Measurements from ENCODE around the gene ABCA2.

ABCA2 gene

DNA sequence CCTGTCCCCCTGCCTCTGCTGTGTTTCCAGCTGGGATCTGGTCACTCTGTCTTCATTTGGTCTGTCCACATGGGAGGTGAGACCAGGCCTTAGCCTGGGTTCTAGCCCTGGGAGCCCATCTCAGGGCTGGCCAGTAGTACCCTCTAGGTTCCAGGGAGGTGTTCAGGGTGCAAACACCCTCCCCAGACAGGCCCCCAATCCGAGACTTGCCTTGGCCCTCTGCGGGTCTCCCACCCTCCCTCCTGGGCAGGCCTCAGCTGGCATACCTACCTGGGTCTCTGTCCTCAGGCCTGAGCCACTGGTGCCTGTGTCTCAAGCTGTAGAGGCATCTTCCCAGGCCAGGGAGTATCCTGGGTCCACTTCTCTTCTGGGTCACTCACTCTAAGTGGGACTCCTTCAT is 43.2 kb upstream of the ABCA2 start:
- Histone ChIP-seq H3K9me3 (ENCODE audit: insufficient read depth, low read depth, low read length) (no peaks in the 10 kb centered on the region), H3K4me2 (ENCODE audit: low read depth, low read length, poor library complexity, severe bottlenecking) (peak overlapping the region; percentile 98), H4K20me1 (ENCODE audit: insufficient read depth, low read length, poor library complexity, severe bottlenecking) (peaks cover 29% of the 10 kb centered on the region), H3K4me3 (ENCODE audit: low read length, poor library complexity, severe bottlenecking) (peak overlapping the region; percentile 87), H3K27me3 (ENCODE audit: insufficient read depth, low read length, poor library complexity, severe bottlenecking) (no peaks in the 10 kb centered on the region), H3K9me2 (replicated peaks; ENCODE audit: low read depth, low read length) (no peaks in the 10 kb centered on the region), H3K79me2 (ENCODE audit: insufficient read depth, low read length) (peaks cover 51% of the 10 kb centered on the region), H2AFZ (ENCODE audit: low read length) (peak overlapping the region; percentile 67; the same call in 1 of the 2 replicates), H3K36me3 (ENCODE audit: insufficient read depth, low read length) (no peaks in the 10 kb centered on the region), H3F3A (ENCODE audit: low read depth) (0 out of 2 replicates have a peak, but pooled peaks cover 3% of the 10 kb centered on the region), H3K4me1 (ENCODE audit: insufficient read depth, low read length, poor library complexity, severe bottlenecking) (peaks cover 24% of the 10 kb centered on the region), H3K9ac (ENCODE audit: low read depth, low read length, poor library complexity, severe bottlenecking) (peak overlapping the region; percentile 93)
- TF ChIP-seq, protein P1, sequence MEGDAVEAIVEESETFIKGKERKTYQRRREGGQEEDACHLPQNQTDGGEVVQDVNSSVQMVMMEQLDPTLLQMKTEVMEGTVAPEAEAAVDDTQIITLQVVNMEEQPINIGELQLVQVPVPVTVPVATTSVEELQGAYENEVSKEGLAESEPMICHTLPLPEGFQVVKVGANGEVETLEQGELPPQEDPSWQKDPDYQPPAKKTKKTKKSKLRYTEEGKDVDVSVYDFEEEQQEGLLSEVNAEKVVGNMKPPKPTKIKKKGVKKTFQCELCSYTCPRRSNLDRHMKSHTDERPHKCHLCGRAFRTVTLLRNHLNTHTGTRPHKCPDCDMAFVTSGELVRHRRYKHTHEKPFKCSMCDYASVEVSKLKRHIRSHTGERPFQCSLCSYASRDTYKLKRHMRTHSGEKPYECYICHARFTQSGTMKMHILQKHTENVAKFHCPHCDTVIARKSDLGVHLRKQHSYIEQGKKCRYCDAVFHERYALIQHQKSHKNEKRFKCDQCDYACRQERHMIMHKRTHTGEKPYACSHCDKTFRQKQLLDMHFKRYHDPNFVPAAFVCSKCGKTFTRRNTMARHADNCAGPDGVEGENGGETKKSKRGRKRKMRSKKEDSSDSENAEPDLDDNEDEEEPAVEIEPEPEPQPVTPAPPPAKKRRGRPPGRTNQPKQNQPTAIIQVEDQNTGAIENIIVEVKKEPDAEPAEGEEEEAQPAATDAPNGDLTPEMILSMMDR (conservative IDR thresholded peaks at IDR 0.05; ENCODE audit: low read length), result no peak
- no peak for TF ChIP-seq EZH2phosphoT487 (IDR thresholded peaks at IDR 0.05; ENCODE audit: borderline replicate concordance)

DNA sequence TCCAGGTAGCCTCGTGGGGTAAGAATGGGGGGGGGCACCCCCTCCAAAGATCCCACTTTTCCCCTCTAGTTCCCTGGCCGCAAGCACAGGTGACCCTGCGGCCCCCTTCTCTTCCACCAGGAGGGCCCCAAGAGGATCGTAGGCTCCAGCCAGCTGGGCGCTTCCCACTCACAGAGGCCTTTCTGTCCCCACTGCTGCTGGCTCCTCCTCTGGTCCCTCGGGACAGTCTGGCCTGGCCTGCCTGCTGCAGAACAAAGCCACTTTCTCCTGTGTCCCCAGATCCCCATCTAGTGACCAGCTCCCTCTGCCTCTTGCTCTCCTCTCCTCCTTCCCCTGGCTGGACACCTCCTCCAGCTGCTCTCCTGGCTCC is 42.9 kb upstream of the ABCA2 start:
- peak overlapping the region; percentile 67; the same call in 1 of the 2 replicates for H2AFZ ChIP-seq (ENCODE audit: low read length)
- peaks cover 33% of the 10 kb centered on the region for H4K20me1 ChIP-seq (ENCODE audit: insufficient read depth, low read length, poor library complexity, severe bottlenecking)
- H3K9me3 ChIP-seq (ENCODE audit: insufficient read depth, low read depth, low read length), result no peaks in the 10 kb centered on the region
- peak overlapping the region; percentile 87 for H3K4me3 ChIP-seq (ENCODE audit: low read length, poor library complexity, severe bottlenecking)
- peak overlapping the region; percentile 93 for H3K9ac ChIP-seq (ENCODE audit: low read depth, low read length, poor library complexity, severe bottlenecking)
- H3F3A ChIP-seq (ENCODE audit: low read depth), result 0 out of 2 replicates have a peak, but pooled peaks cover 3% of the 10 kb centered on the region
- peak overlapping the region; percentile 98 for H3K4me2 ChIP-seq (ENCODE audit: low read depth, low read length, poor library complexity, severe bottlenecking)
- peaks cover 24% of the 10 kb centered on the region for H3K4me1 ChIP-seq (ENCODE audit: insufficient read depth, low read length, poor library complexity, severe bottlenecking)
- no peaks in the 10 kb centered on the region for H3K36me3 ChIP-seq (ENCODE audit: insufficient read depth, low read length)
- no peaks in the 10 kb centered on the region for H3K9me2 ChIP-seq (replicated peaks; ENCODE audit: low read depth, low read length)
- no peaks in the 10 kb centered on the region for H3K27me3 ChIP-seq (ENCODE audit: insufficient read depth, low read length, poor library complexity, severe bottlenecking)
- no peak for TF ChIP-seq EZH2phosphoT487 (IDR thresholded peaks at IDR 0.05; ENCODE audit: borderline replicate concordance)
- TF ChIP-seq, protein P1 (conservative IDR thresholded peaks at IDR 0.05; ENCODE audit: low read length), result no peak
- H3K79me2 ChIP-seq (ENCODE audit: insufficient read depth, low read length), result peaks cover 54% of the 10 kb centered on the region

DNA sequence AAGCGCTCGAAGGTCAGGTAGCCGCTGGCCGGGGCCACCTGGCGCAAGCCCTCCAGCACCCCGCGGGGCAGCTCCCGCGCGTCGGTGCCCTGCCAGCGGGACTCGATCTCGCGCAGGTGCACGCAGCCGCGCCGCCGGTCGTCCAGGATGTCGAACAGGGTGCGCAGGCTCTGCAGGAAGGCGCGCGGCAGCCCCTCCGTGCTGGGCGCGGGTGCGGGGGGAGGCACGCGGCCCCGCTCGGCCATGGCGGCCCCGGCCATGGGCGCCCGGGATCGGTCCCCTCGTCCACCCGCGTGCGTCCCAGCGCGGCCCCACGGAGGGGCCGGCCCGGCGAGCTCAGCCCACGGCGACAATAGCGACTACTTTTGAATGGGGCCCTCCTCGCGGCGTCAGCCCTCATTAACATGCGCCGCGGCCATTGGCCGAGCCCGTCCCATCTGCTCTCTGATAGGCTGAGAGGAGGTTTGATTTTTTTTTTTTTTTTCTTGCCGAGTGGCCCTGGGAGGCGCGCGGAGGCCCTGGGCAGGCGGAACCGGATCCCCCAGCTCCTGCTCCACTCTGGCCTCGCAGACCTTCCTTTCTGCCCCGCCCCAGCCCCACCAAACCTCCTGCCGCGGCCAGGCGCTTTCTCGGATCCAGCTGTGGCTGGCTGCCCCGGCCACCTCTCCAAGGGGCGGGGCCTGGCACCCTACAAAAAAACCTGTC is 42.3 kb upstream of the ABCA2 start, which contains the start of gene SAPCD2:
Gene SAPCD2, minus strand, starts transcription at position 357 of the 705 bp plus-strand sequence. Its CDS starts 97 bp downstream, at position 260.
- peak within 1 kb of the TSS; percentile 98 for H3K4me2 ChIP-seq (ENCODE audit: low read depth, low read length, poor library complexity, severe bottlenecking)
- H3F3A ChIP-seq (ENCODE audit: low read depth), result 0 out of 2 replicates have a peak, but pooled peaks cover 3% of the 10 kb centered on the region
- H3K4me1 ChIP-seq (ENCODE audit: insufficient read depth, low read length, poor library complexity, severe bottlenecking), result peaks cover 24% of the 10 kb centered on the region
- H3K79me2 ChIP-seq (ENCODE audit: insufficient read depth, low read length), result peaks cover 59% of the 10 kb centered on the region
- H3K9me3 ChIP-seq (ENCODE audit: insufficient read depth, low read depth, low read length), result no peaks in the 10 kb centered on the region
- no peaks in the 10 kb centered on the region for H3K9me2 ChIP-seq (replicated peaks; ENCODE audit: low read depth, low read length)
- TF ChIP-seq, protein P1 (conservative IDR thresholded peaks at IDR 0.05; ENCODE audit: low read length), result no peak
- TF ChIP-seq EZH2phosphoT487 (IDR thresholded peaks at IDR 0.05; ENCODE audit: borderline replicate concordance), result no peak
- peak within 1 kb of the TSS; percentile 87 for H3K4me3 ChIP-seq (ENCODE audit: low read length, poor library complexity, severe bottlenecking)
- no peaks in the 10 kb centered on the region for H3K27me3 ChIP-seq (ENCODE audit: insufficient read depth, low read length, poor library complexity, severe bottlenecking)
- peaks cover 36% of the 10 kb centered on the region for H4K20me1 ChIP-seq (ENCODE audit: insufficient read depth, low read length, poor library complexity, severe bottlenecking)
- H3K9ac ChIP-seq (ENCODE audit: low read depth, low read length, poor library complexity, severe bottlenecking), result peak within 1 kb of the TSS; percentile 93
- peak within 1 kb of the TSS; percentile 67; the same call in 1 of the 2 replicates for H2AFZ ChIP-seq (ENCODE audit: low read length)
- H3K36me3 ChIP-seq (ENCODE audit: insufficient read depth, low read length), result peaks cover 2% of the 10 kb centered on the region; the same call in 1 of the 2 replicates
